ENCODE measurements around the gene HGF.

DNA sequence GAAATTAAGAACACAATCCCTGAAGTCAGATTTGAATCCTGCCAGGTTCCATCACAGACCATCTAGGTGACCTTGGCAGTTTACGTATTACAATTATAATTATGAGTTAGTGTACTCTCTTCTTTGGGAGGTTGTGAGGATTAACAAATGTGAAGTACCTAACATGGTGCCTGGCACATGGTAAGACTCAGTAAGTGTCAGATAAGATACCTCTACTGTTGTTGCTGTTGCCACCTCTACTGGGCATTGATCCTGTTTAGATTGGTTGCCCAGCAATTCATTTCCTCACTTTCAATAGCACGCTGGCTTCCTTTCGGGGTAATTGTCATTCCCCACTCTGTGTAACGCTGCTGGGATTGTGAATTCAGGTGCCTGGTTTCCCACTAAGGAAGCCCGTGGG lies 31.7 kb upstream of the HGF start:
- TF ChIP-seq EZH2 (IDR thresholded peaks at IDR 0.05; ENCODE audit: borderline replicate concordance, low read length): no peak
- TF ChIP-seq, protein P1, sequence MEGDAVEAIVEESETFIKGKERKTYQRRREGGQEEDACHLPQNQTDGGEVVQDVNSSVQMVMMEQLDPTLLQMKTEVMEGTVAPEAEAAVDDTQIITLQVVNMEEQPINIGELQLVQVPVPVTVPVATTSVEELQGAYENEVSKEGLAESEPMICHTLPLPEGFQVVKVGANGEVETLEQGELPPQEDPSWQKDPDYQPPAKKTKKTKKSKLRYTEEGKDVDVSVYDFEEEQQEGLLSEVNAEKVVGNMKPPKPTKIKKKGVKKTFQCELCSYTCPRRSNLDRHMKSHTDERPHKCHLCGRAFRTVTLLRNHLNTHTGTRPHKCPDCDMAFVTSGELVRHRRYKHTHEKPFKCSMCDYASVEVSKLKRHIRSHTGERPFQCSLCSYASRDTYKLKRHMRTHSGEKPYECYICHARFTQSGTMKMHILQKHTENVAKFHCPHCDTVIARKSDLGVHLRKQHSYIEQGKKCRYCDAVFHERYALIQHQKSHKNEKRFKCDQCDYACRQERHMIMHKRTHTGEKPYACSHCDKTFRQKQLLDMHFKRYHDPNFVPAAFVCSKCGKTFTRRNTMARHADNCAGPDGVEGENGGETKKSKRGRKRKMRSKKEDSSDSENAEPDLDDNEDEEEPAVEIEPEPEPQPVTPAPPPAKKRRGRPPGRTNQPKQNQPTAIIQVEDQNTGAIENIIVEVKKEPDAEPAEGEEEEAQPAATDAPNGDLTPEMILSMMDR (IDR thresholded peaks at IDR 0.05; ENCODE audit: low read length): no peak

Measured in OCI-LY1 (cell line).